DOHH2 (cell line): ENCODE results near the gene PMEL.

Experiments used
- CTCF ChIP-seq: fragments of 200-600 bp; sonication (generic); IDR thresholded peaks from one replicate; pipeline ENCODE4 v1.5.1; 2014; ENCODE audit warnings: antibody characterized with exemption, mild to moderate bottlenecking, low read depth, low read length; ENCODE audit not compliant: poor library complexity, severe bottlenecking
- EZH2phosphoT487 ChIP-seq: fragments of 200-600 bp; sonication (generic); IDR thresholded peaks from 2 replicates; pipeline ENCODE4 v1.6.1; 2017; ENCODE audit warnings: borderline replicate concordance, mild to moderate bottlenecking, antibody characterized with exemption, low read length, moderate library complexity, mixed read lengths

GRCh38 chr12:55930771-55931316, 35.0 kb downstream of the PMEL start, which contains the start of gene DGKA:
- TF ChIP-seq CTCF (peak; percentile 82), EZH2phosphoT487 (no peak)
